ENCODE measurements around the gene PFN4. TPM values are rescaled to one million over a fixed set of nuclear protein-coding genes. Genes with fewer than 3 reads are reported as not detected.

The PFN4 gene
- total RNA-seq, 4 donors from 2014 or later, result not detected

DNA sequence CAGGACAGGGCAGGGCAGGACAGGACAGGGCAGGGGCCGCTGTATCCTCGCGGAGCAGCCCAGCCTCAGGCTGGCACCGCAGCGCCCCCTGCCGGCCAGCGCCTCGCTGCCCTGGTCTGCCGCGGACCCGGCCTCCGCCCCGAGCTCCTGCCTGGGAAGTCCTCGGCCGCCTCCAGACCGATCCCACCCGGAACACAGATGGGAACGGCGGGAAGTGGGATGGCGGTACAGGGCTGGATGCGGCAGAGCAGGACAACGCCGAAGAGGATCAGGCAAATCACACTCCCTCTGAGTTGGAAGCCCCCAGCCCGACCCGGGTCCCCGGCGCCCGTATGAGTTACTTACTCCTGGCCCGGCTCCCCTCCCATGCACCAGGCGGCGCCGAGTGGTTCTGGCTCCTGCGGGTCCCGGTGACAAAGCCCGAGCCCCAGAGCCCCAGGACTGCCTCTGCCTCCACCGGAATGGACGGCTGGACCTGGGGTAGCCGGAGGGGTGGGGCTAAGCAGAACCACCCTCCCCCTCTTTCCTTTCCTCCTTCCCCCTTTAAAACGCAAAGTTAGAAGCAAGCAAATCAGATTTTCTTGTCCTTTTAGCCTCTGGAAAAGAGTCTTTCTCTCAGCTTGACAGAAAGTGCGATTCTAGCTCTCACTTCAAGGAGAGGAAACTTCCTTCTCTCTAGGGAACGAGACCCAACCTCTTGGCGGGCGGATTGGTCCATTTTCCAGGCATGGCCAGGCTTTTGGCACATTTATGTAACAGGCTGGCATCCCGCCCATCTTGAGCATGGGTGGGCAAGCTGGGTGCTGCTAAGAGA is 38.5 kb downstream of the PFN4 start, which contains the start of gene TP53I3:
TSS of gene TP53I3 (minus strand) at position 449 of the 814 bp plus-strand sequence. CDS start 508 bp downstream, outside the sequence.
- H3K4me3 ChIP-seq, result peak within 1 kb of the TSS; percentile 50 to 68 (median 62)
- H3K27me3 ChIP-seq, result no peaks in the 10 kb centered on the region
- H3K27ac ChIP-seq, result peak within 1 kb of the TSS; percentile 67 to 82 (median 74)
- intact Hi-C loops (cut with DNase I; ENCODE audit: low total_unique reads), result loop anchor here (1.0 to 2.0 kb wide), 5 partner anchors 38 to 260 kb away; partner anchors contain the start of genes ATAD2B, FAM228B, PFN4 and WDCP
- H3K9me3 ChIP-seq, result no peaks in the 10 kb centered on the region
- TF ChIP-seq POLR2A (IDR thresholded peaks at IDR 0.05) (peak; percentile 47 to 72), CTCF (IDR thresholded peaks at IDR 0.05 in 4 of 5, conservative IDR thresholded peaks at IDR 0.05 in 1 of 5) (peak; percentile 92 to 98 (median 97))
- peaks cover 8 to 12% of the 10 kb centered on the region in 2 donors for H3K4me1 ChIP-seq
- DNase-seq, result peak; percentile 71 to 90
- in situ Hi-C loops (cut with MboI; ENCODE audit: low sequenced_read_pairs in 4 of 4), result loop anchor here (10.0 to 25.0 kb wide), 3 partner anchors 160 to 260 kb away; partner anchors contain the start of gene ATAD2B (in 1 of the 4)
- peak; percentile 93 to 95 for ATAC-seq
- H3K36me3 ChIP-seq, result peaks cover 0 to 11% of the 10 kb centered on the region in 2 donors

- peak overlapping the region; percentile 67 to 82 (median 74) for H3K27ac ChIP-seq
- intact Hi-C loops (cut with DNase I; ENCODE audit: low total_unique reads) (loop anchor here (1.0 to 2.0 kb wide), 5 partner anchors 37 to 259 kb away; partner anchors contain the start of genes ATAD2B, FAM228B, PFN4 and WDCP), in situ Hi-C loops (cut with MboI; ENCODE audit: low sequenced_read_pairs in 4 of 4) (loop anchor here (10.0 to 25.0 kb wide), 3 partner anchors 159 to 259 kb away; partner anchors contain the start of gene ATAD2B (in 1 of the 4))
These were observed 39.4 kb downstream of the PFN4 start for GRCh38 chr2:24083567-24084385.

DNA sequence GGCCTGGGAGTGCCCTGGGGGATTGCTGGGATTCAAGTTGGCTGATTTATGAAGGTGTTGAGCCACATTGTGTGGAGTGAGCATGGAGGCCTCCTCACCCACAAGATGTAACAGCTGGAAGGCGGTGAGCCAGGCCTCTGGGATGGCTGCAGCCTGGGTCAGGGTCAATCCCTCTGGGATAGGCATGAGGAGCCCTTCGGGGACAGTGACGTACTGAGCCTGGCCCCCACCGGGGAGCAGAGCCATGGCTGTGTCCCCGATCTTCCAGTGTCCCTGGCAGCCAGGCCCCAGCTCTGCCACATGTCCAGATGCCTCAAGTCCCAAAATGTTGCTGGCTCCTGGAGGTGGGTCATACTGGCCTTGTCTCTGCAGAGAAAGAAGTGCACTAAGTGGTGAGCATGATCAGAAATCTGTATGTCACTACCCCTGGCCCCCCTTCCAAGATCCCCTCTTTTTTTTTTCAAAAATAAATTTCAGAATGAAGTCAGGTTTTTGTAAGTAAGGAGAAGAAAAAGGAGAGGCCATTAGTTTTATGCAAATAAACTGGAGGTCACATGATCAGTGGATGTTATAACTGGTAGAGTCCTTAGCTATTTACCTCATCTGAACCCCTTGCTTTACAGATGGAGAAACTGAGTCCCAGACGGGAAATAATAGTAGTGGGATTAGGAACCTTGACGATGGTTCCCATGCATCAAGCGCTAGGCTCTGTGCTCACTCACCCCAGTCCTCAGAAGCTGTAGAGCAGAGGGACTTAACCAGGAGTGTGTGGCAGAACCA is 40.2 kb downstream of the PFN4 start:
- DNase-seq, result no peak
- Histone ChIP-seq H3K4me3 (peak overlapping the region in 2 of 4 donors; percentile 50 to 68), H3K36me3 (peaks cover 0 to 11% of the 10 kb centered on the region in 2 donors), H3K27me3 (no peaks in the 10 kb centered on the region), H3K4me1 (peaks cover 8 to 12% of the 10 kb centered on the region in 2 donors), H3K9me3 (no peaks in the 10 kb centered on the region), H3K27ac (peak overlapping the region in 2 of 4 donors; percentile 70 to 82)
- intact Hi-C loops (cut with DNase I; ENCODE audit: low total_unique reads), result no loop called here
- in situ Hi-C loops (cut with MboI; ENCODE audit: low sequenced_read_pairs in 4 of 4), result loop anchor here (10.0 to 25.0 kb wide), 3 partner anchors 158 to 258 kb away; partner anchors contain the start of gene ATAD2B (in 1 of the 4)
- TF ChIP-seq POLR2A (IDR thresholded peaks at IDR 0.05), result no peak
- TF ChIP-seq CTCF (IDR thresholded peaks at IDR 0.05 in 4 of 5, conservative IDR thresholded peaks at IDR 0.05 in 1 of 5), result no peak
- ATAC-seq, result no peak

More at GRCh38 chr2:24083567-24084385, 39.4 kb downstream of the PFN4 start:
- peak in 1 of 2 donors; percentile 62 for ATAC-seq
- H3K9me3 ChIP-seq, result no peaks in the 10 kb centered on the region
- H3K4me1 ChIP-seq, result peaks cover 8 to 12% of the 10 kb centered on the region in 2 donors
- no peak for DNase-seq
- H3K27me3 ChIP-seq, result no peaks in the 10 kb centered on the region
- H3K4me3 ChIP-seq, result peak overlapping the region; percentile 50 to 68 (median 62)
- TF ChIP-seq CTCF (IDR thresholded peaks at IDR 0.05 in 4 of 5, conservative IDR thresholded peaks at IDR 0.05 in 1 of 5) (no peak), POLR2A (IDR thresholded peaks at IDR 0.05) (no peak)
- H3K36me3 ChIP-seq, result peaks cover 0 to 11% of the 10 kb centered on the region in 2 donors

DNA sequence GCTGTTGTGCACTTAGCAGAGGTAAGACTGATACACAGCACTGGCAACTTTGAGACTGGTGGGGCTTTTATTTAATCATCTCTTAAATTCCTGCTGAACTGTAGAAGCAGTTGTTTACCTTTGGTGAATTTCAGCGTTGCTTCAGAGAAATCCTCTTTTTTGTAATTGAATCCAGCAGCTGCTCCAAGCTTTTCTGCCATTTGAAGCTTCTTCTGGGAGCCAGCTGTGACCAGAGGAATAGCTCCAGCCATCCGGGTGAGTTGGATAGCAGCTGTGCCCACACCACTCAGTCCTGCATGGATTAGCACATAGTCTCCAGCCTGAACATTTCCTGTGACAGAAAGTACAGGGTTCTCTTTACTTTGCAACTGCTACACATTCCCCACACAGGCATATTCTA is 42.4 kb downstream of the PFN4 start:
- intact Hi-C loops (cut with DNase I; ENCODE audit: low total_unique reads), result no loop called here
- Histone ChIP-seq H3K4me3 (no peak overlapping the region), H3K27ac (no peak overlapping the region), H3K9me3 (no peaks in the 10 kb centered on the region), H3K27me3 (no peaks in the 10 kb centered on the region), H3K4me1 (peaks cover 18 to 19% of the 10 kb centered on the region in 2 donors), H3K36me3 (peaks cover 0 to 11% of the 10 kb centered on the region in 2 donors)
- ATAC-seq (no peak), DNase-seq (no peak)
- TF ChIP-seq CTCF (IDR thresholded peaks at IDR 0.05 in 4 of 5, conservative IDR thresholded peaks at IDR 0.05 in 1 of 5), result no peak
- TF ChIP-seq POLR2A (IDR thresholded peaks at IDR 0.05), result no peak
- in situ Hi-C loops (cut with MboI; ENCODE audit: low sequenced_read_pairs in 4 of 4), result loop anchor here (10.0 to 25.0 kb wide), 3 partner anchors 156 to 256 kb away; partner anchors contain the start of gene ATAD2B (in 1 of the 4)
